ENCODE measurements around the gene RIIAD1.
"Not testable (repeated sequence)": the region's sequence is repeated elsewhere in the genome, so short reads cannot be mapped to it uniquely, and the experiment has no call there.

RIIAD1 gene

DNA sequence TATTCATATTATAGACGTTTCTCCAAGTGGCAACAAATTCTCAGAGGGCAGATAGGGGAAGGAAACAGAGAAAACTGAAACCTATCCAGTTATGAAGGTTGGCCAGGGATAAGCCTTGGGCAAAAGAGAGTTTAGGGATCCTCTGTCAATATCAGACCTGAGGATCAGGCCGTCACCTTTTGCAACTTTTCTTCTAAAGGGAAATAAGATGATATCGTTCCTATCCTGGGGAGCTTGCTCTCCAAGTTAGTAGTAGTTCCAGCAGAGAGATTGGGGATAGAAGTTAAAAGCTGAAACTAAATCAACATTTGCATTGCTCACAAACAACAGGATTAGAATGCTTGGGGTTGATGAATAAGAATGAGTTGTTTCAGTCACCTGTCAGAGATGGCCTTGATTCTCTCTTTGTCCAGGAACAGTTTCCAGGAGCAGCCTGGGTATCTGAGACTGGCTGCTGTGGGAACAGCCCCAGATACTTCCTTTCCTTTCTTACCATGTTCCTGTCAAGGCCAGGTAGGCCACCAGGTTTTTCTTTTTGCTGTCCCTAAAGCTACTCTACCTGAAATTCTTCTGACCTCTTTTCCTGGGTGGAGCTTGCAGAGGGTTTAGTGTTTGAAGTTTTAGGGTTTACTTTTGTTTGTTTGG is 2.5 kb downstream of the RIIAD1 start:
- H3K9ac ChIP-seq (ENCODE audit: insufficient read length, low read depth) = no peak overlapping the region
- no peaks in the 10 kb centered on the region for H3K4me1 ChIP-seq (ENCODE audit: insufficient read depth, insufficient read length)
- no peak overlapping the region for H3K4me3 ChIP-seq (ENCODE audit: insufficient read length, low read depth)
- no peaks in the 10 kb centered on the region for H3K36me3 ChIP-seq (ENCODE audit: insufficient read depth, insufficient read length, low read length)
- H3K27me3 ChIP-seq (ENCODE audit: insufficient read depth, insufficient read length) = peaks cover 43% of the 10 kb centered on the region
- no peaks in the 10 kb centered on the region for H3K9me3 ChIP-seq (ENCODE audit: insufficient read depth, low read length)
- peak; percentile 39 for DNase-seq (ENCODE audit: low read depth, low spot score)
- no peak for TF ChIP-seq YY1 (IDR thresholded peaks at IDR 0.05; ENCODE audit: insufficient read depth, insufficient read length)
- no peak for TF ChIP-seq SUZ12 (IDR thresholded peaks at IDR 0.05; ENCODE audit: extremely low read depth, insufficient read depth, insufficient read length)
- no peak for TF ChIP-seq ZNF274 (IDR thresholded peaks at IDR 0.05; ENCODE audit: low read depth, low read length)

DNA sequence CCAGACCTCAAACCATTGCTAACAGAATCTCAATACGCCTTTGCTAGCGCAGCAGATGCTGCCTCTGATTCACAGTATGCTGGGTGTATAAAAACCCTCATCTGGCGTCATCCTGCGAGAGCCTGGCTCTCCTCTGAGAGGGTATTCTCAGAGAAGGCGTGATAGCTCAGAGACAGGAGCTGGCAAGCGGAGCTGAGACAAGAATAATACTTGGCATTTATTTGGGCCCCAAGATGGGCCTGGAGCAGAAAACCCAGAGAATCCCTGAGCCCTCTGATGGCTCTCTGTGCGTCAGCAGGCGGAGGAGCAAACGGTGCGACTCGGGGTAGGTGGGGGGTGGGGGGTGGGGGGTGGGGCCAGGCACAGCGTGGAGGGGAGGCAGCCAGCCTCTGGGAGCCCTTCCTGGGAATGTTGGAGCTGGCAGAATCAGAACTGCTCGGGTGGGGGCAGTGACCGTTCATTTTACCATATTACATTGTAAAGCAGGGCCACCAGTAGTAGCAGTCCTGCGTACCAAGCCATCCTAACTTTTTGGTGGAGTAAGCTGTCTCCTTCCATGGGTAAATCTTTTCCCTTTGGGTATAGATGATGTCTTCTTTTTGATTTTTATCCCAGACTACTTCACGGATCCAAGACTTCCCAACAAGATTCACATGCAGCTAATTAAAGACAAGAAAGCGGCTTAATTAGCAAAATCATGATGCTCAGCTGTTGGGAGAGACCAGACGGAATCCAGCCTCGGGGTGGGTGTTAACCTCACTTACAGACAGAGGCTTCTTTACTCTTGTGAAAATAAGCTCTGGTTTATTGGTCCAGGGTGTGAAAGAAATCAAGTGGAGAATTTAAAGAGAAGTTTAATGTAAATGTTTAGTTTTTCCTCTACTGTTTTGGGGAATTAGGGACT is 7.1 kb downstream of the RIIAD1 start:
- H3K36me3 ChIP-seq (ENCODE audit: insufficient read depth, insufficient read length, low read length) = no peaks in the 10 kb centered on the region
- TF ChIP-seq SUZ12 (IDR thresholded peaks at IDR 0.05; ENCODE audit: extremely low read depth, insufficient read depth, insufficient read length) (no peak), YY1 (IDR thresholded peaks at IDR 0.05; ENCODE audit: insufficient read depth, insufficient read length) (no peak)
- H3K9ac ChIP-seq (ENCODE audit: insufficient read length, low read depth) = no peak overlapping the region
- H3K4me3 ChIP-seq (ENCODE audit: insufficient read length, low read depth) = no peak overlapping the region
- DNase-seq (ENCODE audit: low read depth, low spot score) = peak; percentile 30
- no peaks in the 10 kb centered on the region for H3K9me3 ChIP-seq (ENCODE audit: insufficient read depth, low read length)
- peaks cover 2% of the 10 kb centered on the region for H3K27me3 ChIP-seq (ENCODE audit: insufficient read depth, insufficient read length)
- H3K4me1 ChIP-seq (ENCODE audit: insufficient read depth, insufficient read length) = no peaks in the 10 kb centered on the region

DNA sequence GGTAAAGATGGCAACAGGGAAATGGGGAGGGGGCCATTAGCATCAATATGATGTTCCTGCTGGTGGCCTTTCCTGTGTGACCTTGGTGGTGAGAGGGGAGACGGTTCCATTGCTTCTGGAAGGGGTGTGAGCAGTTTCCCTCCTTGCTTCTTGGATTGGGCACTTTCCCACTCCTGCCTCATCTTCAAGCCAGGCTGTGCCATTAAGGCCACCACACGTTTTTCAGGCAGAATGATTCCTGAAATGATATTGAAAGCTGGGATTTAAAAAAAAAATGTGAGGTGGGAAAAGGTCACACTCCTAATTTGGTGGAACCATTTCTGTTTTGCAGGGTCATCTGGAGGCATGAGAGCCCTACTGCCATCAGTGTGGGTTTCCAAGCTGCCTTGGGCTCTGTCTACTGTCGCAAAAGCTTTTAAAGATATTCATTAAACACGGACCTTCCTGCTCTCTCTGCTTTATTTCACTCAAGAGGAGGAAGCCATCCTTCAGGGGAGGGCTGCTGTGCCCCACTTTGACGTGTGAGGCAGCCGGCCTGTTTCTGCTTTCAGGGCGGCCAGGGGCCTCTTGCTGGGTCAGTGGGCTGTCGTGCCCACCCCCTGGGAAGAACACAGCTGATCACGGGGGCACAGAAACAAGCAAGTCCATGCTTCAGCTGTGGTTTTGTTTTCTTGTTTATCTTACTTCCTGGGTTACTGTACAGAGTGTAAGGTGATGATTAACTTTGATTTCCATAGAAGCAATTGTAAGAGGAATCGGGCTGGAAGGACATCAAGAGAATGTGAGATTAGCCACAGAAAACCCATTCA is 8.0 kb downstream of the RIIAD1 start:
- Histone ChIP-seq H3K4me3 (ENCODE audit: insufficient read length, low read depth) (no peak overlapping the region), H3K36me3 (ENCODE audit: insufficient read depth, insufficient read length, low read length) (no peaks in the 10 kb centered on the region)
- no peak for DNase-seq (ENCODE audit: low read depth, low spot score)

DNA sequence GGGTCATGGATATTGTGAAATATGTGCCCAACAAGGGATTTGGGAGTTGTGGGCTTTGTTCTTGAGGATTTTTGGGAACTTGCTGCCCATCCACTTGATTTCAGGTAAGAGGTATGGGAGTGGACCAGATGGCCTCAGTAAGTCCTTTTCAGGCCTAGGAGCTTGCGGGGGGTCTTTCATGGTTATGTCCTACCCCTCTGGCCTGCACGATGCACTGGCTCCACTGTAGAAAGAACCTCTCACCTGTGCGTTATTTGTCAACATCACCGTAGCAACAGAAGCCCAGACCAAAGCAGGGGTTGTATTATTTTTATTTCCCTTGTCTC is 8.6 kb downstream of the RIIAD1 start:
- Histone ChIP-seq H3K27me3 (ENCODE audit: insufficient read depth, insufficient read length) (peaks cover 2% of the 10 kb centered on the region), H3K4me3 (ENCODE audit: insufficient read length, low read depth) (no peak overlapping the region), H3K36me3 (ENCODE audit: insufficient read depth, insufficient read length, low read length) (no peaks in the 10 kb centered on the region), H3K4me1 (ENCODE audit: insufficient read depth, insufficient read length) (no peaks in the 10 kb centered on the region), H3K9me3 (ENCODE audit: insufficient read depth, low read length) (no peaks in the 10 kb centered on the region), H3K9ac (ENCODE audit: insufficient read length, low read depth) (no peak overlapping the region)
- TF ChIP-seq ZNF274 (IDR thresholded peaks at IDR 0.05; ENCODE audit: low read depth, low read length) = no peak
- no peak for TF ChIP-seq YY1 (IDR thresholded peaks at IDR 0.05; ENCODE audit: insufficient read depth, insufficient read length)
- DNase-seq (ENCODE audit: low read depth, low spot score) = no peak

More for the DNA sequence above, 8.0 kb downstream of the RIIAD1 start:
- H3K4me1 ChIP-seq (ENCODE audit: insufficient read depth, insufficient read length) = no peaks in the 10 kb centered on the region
- no peak for TF ChIP-seq SUZ12 (IDR thresholded peaks at IDR 0.05; ENCODE audit: extremely low read depth, insufficient read depth, insufficient read length)
- TF ChIP-seq ZNF274 (IDR thresholded peaks at IDR 0.05; ENCODE audit: low read depth, low read length) = no peak
- TF ChIP-seq YY1 (IDR thresholded peaks at IDR 0.05; ENCODE audit: insufficient read depth, insufficient read length) = no peak
- H3K9ac ChIP-seq (ENCODE audit: insufficient read length, low read depth) = no peak overlapping the region
- no peaks in the 10 kb centered on the region for H3K9me3 ChIP-seq (ENCODE audit: insufficient read depth, low read length)
- H3K27me3 ChIP-seq (ENCODE audit: insufficient read depth, insufficient read length) = peaks cover 2% of the 10 kb centered on the region

DNA sequence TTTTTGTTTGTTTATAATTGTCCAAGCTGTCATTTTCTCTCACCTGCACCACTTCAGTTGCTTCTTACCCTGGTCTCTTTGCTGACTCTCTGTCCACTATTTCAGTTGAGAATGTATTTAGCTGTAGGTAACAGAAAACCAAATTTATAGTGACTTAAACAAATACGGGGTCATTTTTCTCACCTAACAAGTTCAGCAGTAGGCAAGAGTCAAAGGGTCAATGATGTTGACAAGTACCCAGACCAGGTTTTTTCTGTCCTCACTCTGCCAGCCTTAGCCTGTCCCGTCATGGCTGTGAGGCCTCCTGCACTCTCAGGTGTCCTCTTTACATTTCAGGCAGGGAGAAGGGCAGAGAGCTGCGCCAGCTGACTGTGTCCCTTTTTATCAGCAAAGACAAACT is 11.8 kb downstream of the RIIAD1 start:
- Histone ChIP-seq H3K4me3 (ENCODE audit: insufficient read length, low read depth) (no peak overlapping the region), H3K9me3 (ENCODE audit: insufficient read depth, low read length) (peaks cover 20% of the 10 kb centered on the region), H3K4me1 (ENCODE audit: insufficient read depth, insufficient read length) (no peaks in the 10 kb centered on the region), H3K36me3 (ENCODE audit: insufficient read depth, insufficient read length, low read length) (no peaks in the 10 kb centered on the region), H3K27me3 (ENCODE audit: insufficient read depth, insufficient read length) (no peaks in the 10 kb centered on the region), H3K9ac (ENCODE audit: insufficient read length, low read depth) (no peak overlapping the region)
- no peak for DNase-seq (ENCODE audit: low read depth, low spot score)
- no peak for TF ChIP-seq ZNF274 (IDR thresholded peaks at IDR 0.05; ENCODE audit: low read depth, low read length)
- no peak for TF ChIP-seq SUZ12 (IDR thresholded peaks at IDR 0.05; ENCODE audit: extremely low read depth, insufficient read depth, insufficient read length)
- no peak for TF ChIP-seq YY1 (IDR thresholded peaks at IDR 0.05; ENCODE audit: insufficient read depth, insufficient read length)

DNA sequence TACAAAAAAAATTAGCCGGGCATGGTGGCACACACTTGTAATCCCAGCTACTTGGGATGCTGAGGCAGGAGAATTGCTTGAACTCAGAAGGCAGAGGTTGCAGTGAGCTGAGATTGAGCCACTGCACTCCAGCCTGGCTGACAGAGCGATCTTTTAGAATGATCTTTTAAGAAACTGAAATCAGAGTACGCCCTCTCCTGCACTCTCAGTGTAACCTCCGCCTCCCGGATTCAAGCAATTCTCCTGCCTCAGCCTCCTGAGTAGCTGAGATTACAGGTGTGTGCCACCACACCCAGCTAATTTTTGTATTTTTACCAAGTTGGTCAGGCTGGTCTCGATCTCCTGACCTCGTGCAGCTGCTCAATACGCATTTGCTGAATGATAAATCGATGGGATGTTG is 12.7 kb downstream of the RIIAD1 start:
- not testable (repeated sequence) for H3K36me3 ChIP-seq (ENCODE audit: insufficient read depth, insufficient read length, low read length); DNase-seq (ENCODE audit: low read depth, low spot score)

DNA sequence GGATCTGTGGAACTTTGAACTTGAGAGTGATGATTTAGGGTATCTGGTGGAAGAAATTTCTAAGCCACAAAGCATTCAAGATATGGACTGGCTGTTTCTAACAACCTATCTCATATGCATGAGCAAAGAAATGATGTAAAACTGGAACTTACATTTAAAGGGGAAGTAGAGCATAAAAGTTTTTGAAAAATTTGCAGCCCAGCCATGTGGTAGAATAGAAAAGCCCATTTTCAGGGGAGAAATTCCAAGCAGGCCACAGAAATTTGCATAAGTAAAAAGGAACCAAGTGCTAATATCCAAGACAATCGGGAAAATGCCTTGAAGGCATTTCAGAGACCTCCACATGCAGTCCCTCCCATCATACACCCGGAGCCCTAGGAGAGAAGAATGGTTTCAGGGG is 15.7 kb downstream of the RIIAD1 start:
- peaks cover 32% of the 10 kb centered on the region for H3K9me3 ChIP-seq (ENCODE audit: insufficient read depth, low read length)
- H3K27me3 ChIP-seq (ENCODE audit: insufficient read depth, insufficient read length) = no peaks in the 10 kb centered on the region
- H3K4me1 ChIP-seq (ENCODE audit: insufficient read depth, insufficient read length) = no peaks in the 10 kb centered on the region
- H3K9ac ChIP-seq (ENCODE audit: insufficient read length, low read depth) = no peak overlapping the region
- H3K36me3 ChIP-seq (ENCODE audit: insufficient read depth, insufficient read length, low read length) = no peaks in the 10 kb centered on the region
- no peak overlapping the region for H3K4me3 ChIP-seq (ENCODE audit: insufficient read length, low read depth)
- TF ChIP-seq YY1 (IDR thresholded peaks at IDR 0.05; ENCODE audit: insufficient read depth, insufficient read length) = no peak
- DNase-seq (ENCODE audit: low read depth, low spot score) = peak; percentile 30

More for the DNA sequence above, 12.7 kb downstream of the RIIAD1 start:
- not testable (repeated sequence) for H3K27me3 ChIP-seq (ENCODE audit: insufficient read depth, insufficient read length); H3K4me3 ChIP-seq (ENCODE audit: insufficient read length, low read depth); H3K9ac ChIP-seq (ENCODE audit: insufficient read length, low read depth); H3K4me1 ChIP-seq (ENCODE audit: insufficient read depth, insufficient read length)
- H3K9me3 ChIP-seq (ENCODE audit: insufficient read depth, low read length) = peaks cover 29% of the 10 kb centered on the region
